ENCODE data around the gene CDC14B. TPM values are rescaled to one million over a fixed set of nuclear protein-coding genes. Genes with fewer than 3 reads are reported as not detected.

The CDC14B gene
- total RNA-seq, 1 donor from 2014 or later: 21.4 TPM

DNA sequence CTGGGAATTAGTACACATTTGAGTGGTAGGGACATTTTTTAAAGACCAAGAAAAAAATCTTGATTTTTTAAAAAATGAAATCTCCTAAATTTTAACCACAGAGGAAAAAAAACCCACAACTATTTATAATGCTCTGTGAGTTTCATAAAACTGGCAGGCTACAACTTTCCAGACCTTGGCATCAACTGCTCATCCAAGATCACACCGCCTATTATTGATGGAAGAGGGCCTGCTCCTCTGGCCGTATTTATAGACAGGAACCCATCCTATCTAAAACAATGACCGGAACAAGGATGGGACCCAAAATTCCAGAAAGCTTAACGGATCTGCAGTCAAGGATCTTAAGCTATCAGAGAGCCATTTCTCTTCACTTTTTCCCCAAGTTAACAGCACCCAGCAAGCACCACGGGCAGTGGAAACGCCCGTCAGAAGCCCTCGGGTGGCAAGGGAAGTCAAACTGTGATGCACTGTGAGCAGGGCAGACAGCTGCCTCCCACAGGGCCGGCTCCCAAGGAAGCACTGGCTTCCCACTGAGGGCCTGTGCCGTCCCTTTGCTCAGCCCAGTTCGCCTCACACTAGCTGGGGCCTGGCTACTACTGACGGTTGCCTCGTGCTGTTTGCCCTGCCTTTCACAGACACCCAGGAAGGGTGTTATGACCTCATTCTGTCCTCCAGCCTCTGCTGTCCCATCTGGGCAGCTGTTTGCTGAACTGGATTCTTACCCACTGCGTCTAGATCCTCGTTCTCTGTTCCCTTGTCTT, 62.8 kb downstream of the CDC14B start:
- TF ChIP-seq, protein P1, sequence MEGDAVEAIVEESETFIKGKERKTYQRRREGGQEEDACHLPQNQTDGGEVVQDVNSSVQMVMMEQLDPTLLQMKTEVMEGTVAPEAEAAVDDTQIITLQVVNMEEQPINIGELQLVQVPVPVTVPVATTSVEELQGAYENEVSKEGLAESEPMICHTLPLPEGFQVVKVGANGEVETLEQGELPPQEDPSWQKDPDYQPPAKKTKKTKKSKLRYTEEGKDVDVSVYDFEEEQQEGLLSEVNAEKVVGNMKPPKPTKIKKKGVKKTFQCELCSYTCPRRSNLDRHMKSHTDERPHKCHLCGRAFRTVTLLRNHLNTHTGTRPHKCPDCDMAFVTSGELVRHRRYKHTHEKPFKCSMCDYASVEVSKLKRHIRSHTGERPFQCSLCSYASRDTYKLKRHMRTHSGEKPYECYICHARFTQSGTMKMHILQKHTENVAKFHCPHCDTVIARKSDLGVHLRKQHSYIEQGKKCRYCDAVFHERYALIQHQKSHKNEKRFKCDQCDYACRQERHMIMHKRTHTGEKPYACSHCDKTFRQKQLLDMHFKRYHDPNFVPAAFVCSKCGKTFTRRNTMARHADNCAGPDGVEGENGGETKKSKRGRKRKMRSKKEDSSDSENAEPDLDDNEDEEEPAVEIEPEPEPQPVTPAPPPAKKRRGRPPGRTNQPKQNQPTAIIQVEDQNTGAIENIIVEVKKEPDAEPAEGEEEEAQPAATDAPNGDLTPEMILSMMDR (IDR thresholded peaks at IDR 0.05; ENCODE audit: unreplicated experiment): no peak
- Mint-ChIP-seq H3K4me1 (ENCODE audit: unreplicated experiment) (peaks cover 26% of the 10 kb centered on the region), H3K36me3 (ENCODE audit: low read depth, unreplicated experiment) (no peaks in the 10 kb centered on the region), H3K27me3 (ENCODE audit: unreplicated experiment) (no peaks in the 10 kb centered on the region), H3K27ac (ENCODE audit: unreplicated experiment) (peak overlapping the region; percentile 75), H3K4me3 (ENCODE audit: unreplicated experiment) (no peak overlapping the region), H3K9me3 (ENCODE audit: unreplicated experiment) (no peaks in the 10 kb centered on the region)
- no peak for DNase-seq (ENCODE audit: low spot score)

DNA sequence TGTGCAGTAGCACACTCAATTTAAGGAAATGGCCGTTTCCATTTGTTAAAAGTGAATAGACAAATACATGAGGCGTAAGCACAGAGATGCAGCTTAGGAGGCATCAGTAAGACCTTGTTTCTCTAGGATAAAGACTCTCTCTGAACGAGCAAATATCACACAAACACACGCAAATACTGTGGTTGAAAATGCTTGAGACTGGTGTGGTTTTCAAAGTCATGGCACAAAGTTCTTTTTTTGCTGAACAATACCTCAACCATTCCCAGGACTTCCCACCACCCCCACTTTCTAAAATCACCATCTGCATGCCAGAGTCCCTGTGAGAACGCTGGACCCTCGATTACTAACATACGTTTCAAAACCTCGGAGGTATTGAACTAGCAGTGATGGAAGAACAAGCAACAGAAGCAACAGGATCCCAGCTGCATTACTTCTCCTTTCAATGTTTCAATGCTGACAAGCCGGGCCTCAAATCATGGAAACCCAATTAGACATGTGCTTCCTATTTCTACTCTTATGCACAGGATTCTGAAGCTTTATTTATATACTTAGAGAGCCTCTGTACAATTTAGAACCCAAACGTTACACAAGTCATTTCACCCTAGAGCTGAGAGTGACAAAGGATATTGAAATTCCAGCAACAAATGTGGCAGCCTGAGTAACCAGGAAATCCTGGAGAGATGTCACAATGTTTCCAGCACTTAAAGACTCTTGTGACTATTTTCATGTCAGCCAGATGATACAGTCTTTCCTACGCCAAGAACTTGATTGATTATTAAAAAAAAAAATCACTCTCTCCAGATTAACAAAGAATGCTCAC, 63.9 kb downstream of the CDC14B start:
- Mint-ChIP-seq H3K4me1 (ENCODE audit: unreplicated experiment) (peaks cover 26% of the 10 kb centered on the region), H3K27me3 (ENCODE audit: unreplicated experiment) (no peaks in the 10 kb centered on the region), H3K36me3 (ENCODE audit: low read depth, unreplicated experiment) (peaks cover 4% of the 10 kb centered on the region), H3K9me3 (ENCODE audit: unreplicated experiment) (no peaks in the 10 kb centered on the region), H3K4me3 (ENCODE audit: unreplicated experiment) (no peak overlapping the region), H3K27ac (ENCODE audit: unreplicated experiment) (peak overlapping the region; percentile 84)
- TF ChIP-seq, protein P1 (IDR thresholded peaks at IDR 0.05; ENCODE audit: unreplicated experiment): no peak
- DNase-seq (ENCODE audit: low spot score): no peak

DNA sequence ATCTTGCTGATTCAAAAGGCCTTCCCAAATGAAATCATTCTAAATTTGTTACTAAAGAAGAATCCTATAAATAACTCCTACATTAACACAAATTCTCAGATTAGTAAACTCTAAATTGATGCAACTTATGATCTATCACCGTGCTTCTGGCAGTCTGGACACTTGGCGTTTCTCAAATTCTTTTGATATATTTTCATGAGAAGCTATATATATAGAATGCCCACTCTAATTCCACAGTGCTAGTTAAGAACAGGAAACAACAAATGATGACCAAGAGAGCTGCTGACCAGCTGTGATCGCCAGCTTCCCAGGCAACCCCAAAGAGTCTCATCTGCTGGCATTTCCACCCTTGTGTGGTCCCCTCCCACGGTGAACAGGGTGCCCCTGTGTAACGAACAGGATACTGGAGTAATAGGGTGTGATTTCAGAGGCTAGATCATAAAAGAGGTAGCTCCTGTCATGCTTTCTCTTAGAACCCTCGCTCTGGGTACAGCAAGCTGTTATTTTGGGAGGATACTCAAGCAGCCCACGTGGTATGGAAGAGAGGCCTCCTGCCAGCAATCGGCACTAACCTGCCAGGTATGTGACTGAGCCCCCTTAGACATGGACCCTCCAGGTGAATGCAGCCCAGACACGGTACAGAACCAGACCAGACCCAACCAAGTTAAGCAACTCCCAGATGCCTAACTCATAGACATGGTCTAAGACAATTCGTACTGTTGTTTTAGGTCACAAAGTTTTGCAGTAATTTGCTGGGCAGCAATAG, 64.7 kb downstream of the CDC14B start:
- Mint-ChIP-seq H3K27ac (ENCODE audit: unreplicated experiment) (peak overlapping the region; percentile 18), H3K27me3 (ENCODE audit: unreplicated experiment) (no peaks in the 10 kb centered on the region), H3K4me1 (ENCODE audit: unreplicated experiment) (peaks cover 26% of the 10 kb centered on the region), H3K36me3 (ENCODE audit: low read depth, unreplicated experiment) (peaks cover 4% of the 10 kb centered on the region), H3K9me3 (ENCODE audit: unreplicated experiment) (no peaks in the 10 kb centered on the region), H3K4me3 (ENCODE audit: unreplicated experiment) (no peak overlapping the region)
- TF ChIP-seq, protein P1 (IDR thresholded peaks at IDR 0.05; ENCODE audit: unreplicated experiment): no peak
- DNase-seq (ENCODE audit: low spot score): no peak

DNA sequence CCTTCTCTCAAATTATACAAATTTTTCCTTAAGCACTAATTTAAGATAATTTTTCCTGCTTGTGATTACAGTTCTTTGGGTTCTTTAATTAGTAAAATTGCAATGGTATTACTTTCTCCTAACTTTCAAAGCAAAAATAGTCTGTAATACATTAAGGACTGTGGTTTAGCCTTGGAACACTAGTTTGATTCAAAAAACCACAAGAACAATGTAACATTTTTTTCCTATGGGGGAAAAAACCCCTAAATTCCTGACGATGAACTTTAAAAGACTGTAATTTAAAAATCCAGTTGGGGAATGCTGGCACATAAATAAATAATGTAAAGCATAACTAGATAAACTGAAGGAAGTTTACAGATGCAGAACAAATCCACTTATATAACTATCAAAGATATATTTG, 65.3 kb downstream of the CDC14B start:
- TF ChIP-seq, protein P1 (IDR thresholded peaks at IDR 0.05; ENCODE audit: unreplicated experiment): no peak
- Mint-ChIP-seq H3K4me3 (ENCODE audit: unreplicated experiment) (no peak overlapping the region), H3K36me3 (ENCODE audit: low read depth, unreplicated experiment) (peaks cover 4% of the 10 kb centered on the region)

More for the DNA sequence above, 65.3 kb downstream of the CDC14B start:
- Mint-ChIP-seq H3K27ac (ENCODE audit: unreplicated experiment) (no peak overlapping the region), H3K9me3 (ENCODE audit: unreplicated experiment) (no peaks in the 10 kb centered on the region), H3K4me1 (ENCODE audit: unreplicated experiment) (peaks cover 26% of the 10 kb centered on the region), H3K27me3 (ENCODE audit: unreplicated experiment) (no peaks in the 10 kb centered on the region)
- DNase-seq (ENCODE audit: low spot score): no peak
